Spleen (tissue), 7 donors: Measurements from ENCODE around the gene RFX4.

Experiments
- POLR2A ChIP-seq, 3 donors: fragments of 450-650 bp; IDR thresholded peaks; one replicate each; pipeline ENCODE4 v1.5.1; 2017; ENCODE audit warnings: antibody characterized with exemption in 3 of 3, mild to moderate bottlenecking in 1 of 3
- POLR2AphosphoS5 ChIP-seq, 3 donors: sonication (generic); formaldehyde crosslinking; IDR thresholded peaks; one replicate each; pipeline ENCODE4 v1.5.1; 2017; ENCODE audit warnings: antibody characterized with exemption in 3 of 3
- TF ChIP-seq, protein P1 (sequence below), 11 experiments: fragments of 200-600 bp in 7 of 11; fragments of 450-650 bp in 4 of 11; sonication (generic) in 4 of 11; IDR thresholded peaks in 8 of 11; conservative IDR thresholded peaks in 3 of 11; 1 replicate in 7 of 11; 2 replicates in 4 of 11; pipeline versions ENCODE4 v1.4.0 to v1.8.0; 2016 to 2021; ENCODE audit warnings: antibody characterized with exemption in 11 of 11, inconsistent platforms in 4 of 11, mild to moderate bottlenecking in 1 of 11
- donor health status: DM: no; HTN: no; CAD: no; lungs with moderate emphysema.
- donor health status: DM: no; HTN: no; CAD: no.
- donor health status: DM: no; HTN: no; CAD: no.

DNA sequence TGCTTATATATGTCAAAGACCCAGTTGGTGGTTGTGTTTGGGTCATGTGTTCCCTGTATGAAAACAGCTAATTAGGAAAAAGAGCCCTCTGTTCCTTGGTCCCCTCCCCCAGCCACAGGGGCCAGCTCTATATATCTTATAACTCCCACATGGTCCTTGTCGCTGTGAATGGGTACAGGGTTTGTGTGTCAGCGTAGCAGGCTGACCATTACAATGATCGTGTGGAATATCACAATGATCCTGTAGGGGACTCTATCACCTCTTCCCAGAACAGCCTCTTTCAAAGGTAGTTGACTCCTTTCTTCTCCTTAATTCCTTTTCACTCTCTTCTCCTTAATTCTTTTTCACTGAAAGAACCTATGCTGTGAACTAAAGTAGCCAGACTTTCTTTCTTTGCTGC, 140.0 kb downstream of the RFX4 start:
- TF ChIP-seq, protein P1, sequence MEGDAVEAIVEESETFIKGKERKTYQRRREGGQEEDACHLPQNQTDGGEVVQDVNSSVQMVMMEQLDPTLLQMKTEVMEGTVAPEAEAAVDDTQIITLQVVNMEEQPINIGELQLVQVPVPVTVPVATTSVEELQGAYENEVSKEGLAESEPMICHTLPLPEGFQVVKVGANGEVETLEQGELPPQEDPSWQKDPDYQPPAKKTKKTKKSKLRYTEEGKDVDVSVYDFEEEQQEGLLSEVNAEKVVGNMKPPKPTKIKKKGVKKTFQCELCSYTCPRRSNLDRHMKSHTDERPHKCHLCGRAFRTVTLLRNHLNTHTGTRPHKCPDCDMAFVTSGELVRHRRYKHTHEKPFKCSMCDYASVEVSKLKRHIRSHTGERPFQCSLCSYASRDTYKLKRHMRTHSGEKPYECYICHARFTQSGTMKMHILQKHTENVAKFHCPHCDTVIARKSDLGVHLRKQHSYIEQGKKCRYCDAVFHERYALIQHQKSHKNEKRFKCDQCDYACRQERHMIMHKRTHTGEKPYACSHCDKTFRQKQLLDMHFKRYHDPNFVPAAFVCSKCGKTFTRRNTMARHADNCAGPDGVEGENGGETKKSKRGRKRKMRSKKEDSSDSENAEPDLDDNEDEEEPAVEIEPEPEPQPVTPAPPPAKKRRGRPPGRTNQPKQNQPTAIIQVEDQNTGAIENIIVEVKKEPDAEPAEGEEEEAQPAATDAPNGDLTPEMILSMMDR (IDR thresholded peaks at IDR 0.05 in 8 of 11, conservative IDR thresholded peaks at IDR 0.05 in 3 of 11): peak in 1 of 11 experiments; percentile 6
- TF ChIP-seq POLR2AphosphoS5 (IDR thresholded peaks at IDR 0.05) (no peak), POLR2A (IDR thresholded peaks at IDR 0.05) (no peak)
